ENCODE data around the gene CTNNA3.
"Not testable (repeated sequence)": the region's sequence is repeated elsewhere in the genome, so short reads cannot be mapped to it uniquely, and the experiment has no call there.

The CTNNA3 gene

GRCh38 chr10:66505003-66505657 lies 1190.9 kb downstream of the CTNNA3 start:
- no peak for DNase-seq

- no peak for DNase-seq
Measured at GRCh38 chr10:66501356-66501755, 1194.6 kb downstream of the CTNNA3 start.

GRCh38 chr10:66483966-66484365 lies 1212.0 kb downstream of the CTNNA3 start:
- no peak for DNase-seq

GRCh38 chr10:66472156-66472555 lies 1223.8 kb downstream of the CTNNA3 start:
- no peak for DNase-seq

GRCh38 chr10:66467042-66467441 lies 1229.0 kb downstream of the CTNNA3 start:
- DNase-seq, result no peak

GRCh38 chr10:66466622-66467021 lies 1229.4 kb downstream of the CTNNA3 start:
- DNase-seq, result no peak

GRCh38 chr10:66463611-66464010 lies 1232.4 kb downstream of the CTNNA3 start:
- no peak for DNase-seq

- DNase-seq, result no peak
Measured at GRCh38 chr10:66457629-66458028, 1238.4 kb downstream of the CTNNA3 start.

GRCh38 chr10:66455304-66455703 lies 1240.7 kb downstream of the CTNNA3 start:
- no peak for DNase-seq

GRCh38 chr10:66440568-66440967 lies 1255.4 kb downstream of the CTNNA3 start:
- DNase-seq, result no peak

GRCh38 chr10:66414943-66415342 lies 1281.1 kb downstream of the CTNNA3 start:
- no peak for DNase-seq

GRCh38 chr10:66405566-66405965 lies 1290.4 kb downstream of the CTNNA3 start:
- no peak for DNase-seq

- DNase-seq, result no peak
Measured at GRCh38 chr10:66398669-66399068, 1297.3 kb downstream of the CTNNA3 start.

GRCh38 chr10:66394342-66395063 lies 1301.5 kb downstream of the CTNNA3 start:
- no peak for DNase-seq

GRCh38 chr10:66390926-66391325 lies 1305.1 kb downstream of the CTNNA3 start:
- DNase-seq, result no peak

- no peak for DNase-seq
Measured at GRCh38 chr10:66381045-66381444, 1315.0 kb downstream of the CTNNA3 start.

- no peak for DNase-seq
Measured at GRCh38 chr10:66378117-66378876, 1317.7 kb downstream of the CTNNA3 start.

GRCh38 chr10:66368146-66368545 lies 1327.8 kb downstream of the CTNNA3 start:
- no peak for DNase-seq

- DNase-seq, result no peak
Measured at GRCh38 chr10:66366163-66366562, 1329.8 kb downstream of the CTNNA3 start.

- no peak for DNase-seq
Measured at GRCh38 chr10:66365686-66366085, 1330.3 kb downstream of the CTNNA3 start.

- no peak for DNase-seq
Measured at GRCh38 chr10:66362522-66362921, 1333.5 kb downstream of the CTNNA3 start.

- DNase-seq, result not testable (repeated sequence)
Measured at GRCh38 chr10:66353822-66354221, 1342.2 kb downstream of the CTNNA3 start.

- DNase-seq, result no peak
Measured at GRCh38 chr10:66353422-66353821, 1342.6 kb downstream of the CTNNA3 start.
